Stimulated activated CD8-positive, alpha-beta memory T cell treated with anti-CD3 and anti-CD28 coated beads, Interleukin-4, amount 100 ng/mL, for 1 hour (primary cell): ENCODE data around the gene CPNE1.
"Not testable (repeated sequence)": the region's sequence is repeated elsewhere in the genome, so short reads cannot be mapped to it uniquely, and the experiment has no call there.

ENCODE experiments used
- DNase-seq, 2 donors: peaks; one replicate each; pipeline ENCODE4 v3.0.0-alpha.2; 2020; ENCODE audit warnings: low read depth in 2 of 2, low spot score in 1 of 2

CPNE1 gene

DNA sequence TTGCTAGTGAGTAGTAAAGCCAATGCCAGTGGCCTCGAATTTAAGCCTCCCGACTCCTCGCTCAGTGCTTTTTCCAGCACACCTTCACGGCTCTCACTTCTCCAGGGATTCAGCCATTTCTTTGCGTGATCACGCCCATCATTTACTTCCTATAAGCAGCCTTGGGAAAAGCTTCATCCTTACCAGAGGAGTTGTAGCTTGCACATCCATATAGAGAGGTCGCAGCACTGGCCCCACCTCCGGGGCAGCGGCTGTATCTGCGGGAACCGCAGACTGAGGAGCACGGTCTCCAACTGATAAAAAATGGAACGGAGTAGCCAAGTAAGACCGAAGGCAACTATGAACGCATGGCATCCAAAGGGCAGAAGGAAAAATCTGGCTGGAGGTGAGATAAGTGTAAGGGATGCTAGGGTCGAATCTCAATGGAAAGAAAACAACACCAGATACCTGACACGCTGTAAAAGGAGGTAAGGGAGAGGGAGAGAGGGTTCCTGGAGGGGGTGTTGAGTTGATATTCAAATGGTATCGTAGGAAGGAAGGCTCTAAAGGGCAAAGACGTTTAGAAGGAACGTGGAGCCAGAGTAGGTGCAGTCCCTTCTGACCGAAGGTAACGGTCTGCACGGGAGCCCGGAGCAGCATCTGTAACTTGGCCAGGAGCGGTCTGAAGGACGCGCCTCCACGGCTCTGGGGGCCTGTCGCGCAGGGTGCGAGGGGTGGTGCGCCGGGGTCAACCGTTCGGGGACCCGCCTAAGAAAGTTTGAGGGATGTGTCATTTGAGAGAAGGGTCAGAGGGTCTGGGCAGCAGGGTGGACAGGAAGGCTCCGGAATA, 33.8 kb upstream of the CPNE1 start:
- no peak for DNase-seq

- no peak for DNase-seq
These were observed 33.1 kb upstream of the CPNE1 start for GRCh38 chr20:35697696-35698297.

DNA sequence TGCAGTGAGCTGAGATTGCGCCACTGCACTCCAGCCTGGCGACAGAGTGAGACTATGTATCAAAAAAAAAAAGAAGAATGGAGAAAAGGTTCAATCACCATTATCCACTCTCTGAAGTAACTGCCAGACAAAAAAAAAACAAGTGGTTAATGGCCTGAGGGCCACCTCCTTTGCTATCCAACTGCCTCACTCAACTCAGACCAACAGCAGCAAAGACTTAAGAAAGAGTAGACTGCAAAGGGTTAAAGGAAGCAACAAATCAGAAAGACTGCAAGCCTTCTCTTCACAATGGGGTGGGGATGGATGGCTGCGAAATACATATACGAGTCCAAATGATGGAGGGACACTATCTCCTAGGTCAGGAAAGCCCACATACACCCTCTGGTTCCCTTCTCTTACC, 31.3 kb upstream of the CPNE1 start:
- DNase-seq: no peak

- DNase-seq: no peak
These were observed 30.6 kb upstream of the CPNE1 start for GRCh38 chr20:35695245-35695749.

DNA sequence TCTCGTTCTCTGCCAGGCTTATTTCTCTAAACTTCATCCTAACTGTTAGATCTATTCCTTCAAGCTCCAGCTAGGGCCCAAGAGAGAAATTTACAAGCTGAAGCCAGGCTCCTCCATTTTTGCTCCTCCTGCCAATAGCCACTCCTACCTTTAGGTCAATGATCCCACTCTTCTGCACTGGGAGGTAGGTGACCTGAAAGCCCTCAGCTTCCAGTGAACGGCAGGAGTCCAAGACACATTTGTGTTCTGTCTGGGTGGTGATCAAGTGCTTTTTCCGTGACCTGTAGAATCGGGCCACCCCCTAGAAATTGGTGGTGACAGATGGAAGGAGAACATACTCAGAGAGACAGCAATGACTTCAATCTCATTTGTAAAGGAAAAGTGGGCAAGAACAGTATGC, 25.6 kb upstream of the CPNE1 start:
- no peak for DNase-seq

GRCh38 chr20:35686872-35687271, 22.2 kb upstream of the CPNE1 start:
- DNase-seq: not testable (repeated sequence)

DNA sequence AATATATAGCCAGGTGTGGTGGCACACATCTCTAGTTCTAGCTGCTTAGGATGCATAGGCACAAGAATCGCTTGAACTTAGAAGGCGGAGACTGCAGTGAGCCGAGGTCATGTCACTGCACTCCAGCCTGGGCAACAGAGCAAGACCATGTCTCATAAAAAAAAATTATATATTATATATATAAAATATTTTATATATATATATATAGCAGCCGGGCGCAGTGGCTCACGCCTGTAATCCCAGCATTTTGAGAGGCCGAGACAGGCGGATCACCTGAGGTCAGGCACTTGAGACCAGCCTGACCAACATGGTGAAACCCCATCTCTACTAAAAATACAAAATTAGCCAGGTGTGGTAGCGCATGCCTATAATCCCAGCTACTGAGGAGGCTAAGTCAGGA, 20.7 kb upstream of the CPNE1 start:
- not testable (repeated sequence) for DNase-seq

DNA sequence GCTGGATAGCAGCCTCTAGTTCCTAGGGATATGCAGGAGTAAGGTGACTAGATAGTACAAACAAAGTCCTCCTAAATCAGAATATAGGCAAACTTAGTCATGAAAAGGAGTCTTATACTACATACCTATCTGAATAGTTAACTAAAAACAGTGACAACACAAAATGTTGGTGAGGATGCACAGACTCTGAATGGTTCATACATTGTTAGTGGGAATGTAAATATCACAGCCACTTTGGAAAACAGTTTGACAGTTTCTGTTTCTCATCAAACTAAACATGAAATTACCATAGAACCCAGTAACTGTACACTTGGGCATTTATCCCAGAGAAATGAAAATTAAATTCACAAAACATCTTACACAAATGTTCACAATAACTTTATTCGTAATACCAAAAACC, 17.3 kb upstream of the CPNE1 start:
- no peak for DNase-seq

DNA sequence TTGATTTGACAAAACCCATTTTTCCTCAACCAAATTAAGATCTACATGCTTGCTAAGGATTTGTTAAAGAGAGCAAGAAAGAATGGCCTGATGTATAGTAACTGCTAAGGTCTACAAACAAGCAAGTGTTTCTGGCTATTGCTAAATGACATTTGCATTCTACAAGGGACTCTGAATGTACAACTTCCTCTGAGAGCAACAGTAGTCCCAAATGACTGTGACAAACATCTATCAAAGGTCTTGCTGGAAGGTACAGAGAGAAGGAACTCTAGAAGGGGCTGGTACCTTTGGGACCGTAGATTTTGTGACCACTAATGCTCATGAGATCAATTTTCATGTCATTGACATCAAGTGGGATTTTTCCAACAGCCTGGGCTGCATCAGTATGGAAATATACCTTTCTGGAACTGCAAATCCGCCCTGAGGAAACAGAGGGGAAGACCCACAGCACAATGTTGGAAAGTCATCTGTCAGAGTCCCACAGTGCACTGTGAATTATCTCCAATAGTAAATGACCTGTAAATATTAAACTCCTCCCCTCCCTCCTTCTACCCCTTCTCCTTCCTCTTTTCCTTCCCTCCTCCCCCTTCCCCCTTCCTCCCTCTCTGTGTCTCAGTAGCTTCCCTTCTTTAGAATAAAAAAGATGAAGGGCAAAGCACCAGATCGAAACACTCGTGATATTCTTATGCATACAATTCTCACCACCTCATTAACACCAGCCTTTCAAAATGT, 15.9 kb upstream of the CPNE1 start:
- DNase-seq: no peak

GRCh38 chr20:35674921-35675320, 10.2 kb upstream of the CPNE1 start:
- no peak for DNase-seq

DNA sequence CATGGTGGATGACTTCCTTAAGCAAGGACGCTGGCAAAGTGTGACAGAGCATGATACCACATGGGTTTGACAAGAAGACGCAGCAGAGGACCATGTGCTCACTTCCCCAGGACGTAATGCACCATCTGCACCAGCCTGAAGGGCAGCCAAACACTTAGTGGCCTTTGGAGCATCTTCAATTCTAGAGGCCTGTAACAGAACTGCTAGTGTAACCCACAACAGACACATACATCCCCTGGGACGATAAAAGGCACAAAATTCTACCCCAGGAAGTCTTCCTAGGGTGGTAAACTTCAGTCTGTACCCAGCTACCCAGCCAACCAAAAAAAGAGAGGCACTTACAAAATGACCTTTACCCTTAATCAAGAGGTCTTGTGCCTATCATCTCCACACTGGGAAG, 9.2 kb upstream of the CPNE1 start:
- no peak for DNase-seq

GRCh38 chr20:35669681-35670080, 5.0 kb upstream of the CPNE1 start:
- DNase-seq: no peak

- no peak for DNase-seq
These were observed 4.5 kb upstream of the CPNE1 start for GRCh38 chr20:35669221-35669620.

- no peak for DNase-seq
These were observed 1.2 kb upstream of the CPNE1 start for GRCh38 chr20:35665949-35666288.

DNA sequence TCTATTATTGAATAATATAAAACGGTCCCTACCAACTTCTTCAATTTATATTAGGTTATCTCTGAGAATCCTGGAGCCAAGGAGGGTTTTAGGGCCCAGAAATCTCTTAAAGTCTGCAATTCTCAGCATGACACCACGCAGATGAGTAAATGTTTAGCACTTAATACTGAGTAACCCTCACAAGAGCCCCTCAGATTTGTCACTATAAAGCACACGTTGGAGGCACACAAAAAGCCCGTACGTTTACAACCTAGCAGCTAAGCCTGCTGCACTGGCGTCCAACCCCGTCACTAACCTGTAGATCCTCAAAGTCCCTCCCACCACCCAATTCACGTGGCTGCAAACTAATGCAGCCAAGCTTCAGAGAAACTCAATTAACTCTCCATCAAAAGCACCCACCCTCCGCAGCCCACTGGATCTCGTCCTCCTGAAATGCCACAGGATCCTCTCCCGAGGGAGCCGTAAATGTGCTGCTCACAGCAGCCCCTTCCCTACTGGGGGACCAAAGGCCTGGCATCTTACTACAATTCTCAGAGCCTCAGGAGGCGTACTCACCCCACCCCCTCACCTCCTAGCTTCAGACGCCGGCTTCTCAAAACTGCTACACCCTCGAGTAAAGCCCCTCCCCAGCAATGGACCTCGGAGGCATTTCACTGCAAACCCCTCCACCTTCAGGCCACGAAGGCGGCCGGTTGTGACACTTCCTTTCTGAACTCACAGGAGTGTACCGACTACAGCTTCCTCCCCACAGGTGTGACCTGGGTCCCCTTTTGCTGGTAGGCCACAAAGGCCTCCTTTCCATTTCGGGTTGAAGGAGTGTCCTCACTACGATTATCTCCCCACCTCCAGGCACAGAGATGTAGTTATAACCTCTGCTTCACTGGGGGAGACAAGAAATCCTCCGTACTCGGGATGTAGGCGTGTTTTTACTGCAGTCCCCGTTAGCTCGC, 909 bp downstream of the CPNE1 start:
- DNase-seq: peak; percentile 19 to 35

GRCh38 chr20:35662551-35662950, 2.1 kb downstream of the CPNE1 start:
- DNase-seq: no peak

- no peak for DNase-seq
These were observed 2.8 kb downstream of the CPNE1 start for GRCh38 chr20:35661908-35662307.

- DNase-seq: no peak
These were observed 3.6 kb downstream of the CPNE1 start for GRCh38 chr20:35661053-35661452.

DNA sequence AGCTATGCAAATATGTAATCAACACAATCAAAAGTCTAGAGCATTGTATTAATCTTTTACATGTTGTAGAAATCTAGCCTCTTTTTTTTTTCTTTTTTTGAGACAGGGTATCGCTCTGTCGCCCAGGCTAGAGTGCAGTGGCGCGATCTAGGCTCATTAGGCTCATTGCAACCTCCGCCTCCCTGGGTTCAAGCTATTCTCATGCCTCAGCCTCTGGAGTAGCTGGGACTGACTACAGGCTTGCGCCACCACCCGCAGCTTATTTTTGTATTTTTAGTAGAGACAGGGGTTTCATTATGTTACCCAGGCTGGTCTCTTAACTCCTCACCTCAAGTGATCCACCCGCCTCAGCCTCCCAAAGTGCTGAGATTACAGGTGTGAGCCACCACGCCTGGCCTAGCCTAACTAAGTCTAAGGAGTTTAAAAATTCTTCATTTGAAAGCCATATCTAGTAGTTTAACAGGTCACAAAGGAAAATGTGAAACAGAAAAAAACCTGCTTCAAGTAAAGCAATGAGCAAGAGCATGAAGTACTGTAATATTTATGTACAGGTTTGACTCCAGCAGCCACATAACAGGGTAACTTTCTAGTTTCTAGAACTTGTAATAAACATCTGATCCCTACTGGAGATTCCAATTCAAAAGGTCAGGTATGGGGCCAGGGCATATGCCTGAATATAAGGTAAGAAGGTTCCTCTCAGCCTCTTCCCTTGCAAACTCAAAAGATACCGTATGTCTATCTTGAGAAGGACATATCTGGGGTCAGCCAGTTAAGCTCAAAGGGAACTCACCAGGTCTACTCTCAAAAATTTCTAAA, 4.4 kb downstream of the CPNE1 start:
- DNase-seq: no peak

GRCh38 chr20:35657271-35657670, 7.4 kb downstream of the CPNE1 start:
- no peak for DNase-seq
